Stimulated activated CD8-positive, alpha-beta memory T cell treated with anti-CD3 and anti-CD28 coated beads, Interleukin-12 subunit alpha, Interleukin-12 subunit beta, amount 100 ng/mL, for 24 hours (primary cell): ENCODE measurements around the gene GPC5.

Experiments used
- DNase-seq: peaks from one replicate; pipeline ENCODE4 v3.0.0-alpha.2; 2020; ENCODE audit errors: extremely low read depth

GPC5 gene

GRCh38 chr13:91592056-91593014 is 193.9 kb downstream of the GPC5 start:
- DNase-seq = no peak

- no peak for DNase-seq
Observed at GRCh38 chr13:91593456-91593855, 195.0 kb downstream of the GPC5 start.

GRCh38 chr13:91594061-91594460 is 195.6 kb downstream of the GPC5 start:
- no peak for DNase-seq

DNA sequence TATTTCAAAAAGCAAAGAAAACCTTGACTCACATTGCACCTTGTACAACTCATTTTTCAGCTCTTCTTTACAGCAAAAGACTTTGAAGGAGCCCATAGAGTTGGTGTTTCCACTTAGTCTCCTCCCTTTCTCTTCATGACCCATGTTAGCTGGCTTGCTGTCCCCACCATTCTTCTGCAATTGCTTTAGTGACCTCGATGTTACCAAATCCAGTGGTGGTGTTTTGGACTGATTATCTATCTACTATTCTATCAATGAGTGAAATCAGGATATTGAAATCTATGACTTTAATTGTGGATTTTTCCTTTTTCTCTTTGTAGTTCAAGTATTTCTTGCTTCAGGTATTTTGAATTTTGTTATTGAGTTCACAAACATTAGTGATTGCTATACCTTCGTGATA is 197.3 kb downstream of the GPC5 start:
- no peak for DNase-seq

DNA sequence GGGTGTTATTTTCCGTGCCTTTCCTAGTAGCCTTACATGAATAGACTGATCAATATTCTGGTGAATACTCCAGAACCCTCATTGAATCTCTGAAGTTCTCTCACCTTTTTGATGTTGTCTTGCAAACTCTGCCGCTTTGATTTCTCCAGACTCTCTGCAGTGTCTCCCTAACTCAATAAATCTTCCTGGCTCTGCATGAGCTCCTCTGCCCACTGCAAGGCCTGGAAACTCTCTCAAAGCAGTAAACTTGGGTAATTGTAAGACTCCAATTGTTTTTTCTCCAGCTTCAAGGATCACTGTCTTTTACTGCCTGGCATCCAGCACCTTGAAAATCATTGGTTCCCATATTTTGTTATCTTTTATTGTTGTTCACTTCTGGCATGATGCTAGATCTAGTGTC is 198.4 kb downstream of the GPC5 start:
- DNase-seq = no peak

DNA sequence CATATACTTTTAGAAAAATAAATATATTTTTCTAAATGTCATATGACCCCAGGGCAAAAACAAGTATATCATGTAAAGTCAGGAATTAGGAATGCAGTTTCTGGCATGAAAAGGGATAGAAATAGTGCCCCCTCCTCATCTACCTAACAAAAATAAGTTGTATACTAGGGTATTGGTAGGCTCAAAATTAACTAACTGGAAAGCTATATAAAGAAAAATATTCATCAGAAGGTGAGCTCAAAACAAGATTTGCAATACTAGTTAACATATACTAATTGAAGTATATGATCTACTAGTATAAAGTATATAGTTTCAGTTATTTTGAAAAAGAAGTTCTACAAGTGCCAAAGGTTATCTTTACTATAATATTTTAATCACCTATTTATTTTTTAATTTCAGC is 200.2 kb downstream of the GPC5 start:
- no peak for DNase-seq

DNA sequence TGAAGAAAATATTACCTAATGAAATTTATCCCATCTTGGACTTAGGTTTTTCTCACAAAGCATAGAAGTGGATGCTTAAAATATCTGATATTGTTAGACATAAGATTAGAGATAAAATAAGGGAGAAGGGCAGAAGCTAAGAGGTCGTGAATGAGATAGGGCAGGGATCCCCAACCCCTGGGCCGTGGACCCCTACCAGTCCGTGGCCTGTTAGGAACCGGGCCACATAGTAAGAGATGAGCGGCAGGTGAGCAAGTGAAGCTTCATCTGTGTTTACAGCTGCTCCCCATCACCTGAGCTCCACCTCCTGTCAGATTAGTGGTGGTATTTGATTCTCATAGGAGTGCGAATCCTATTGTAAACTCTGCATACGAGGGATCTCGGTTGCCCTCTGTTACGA is 202.9 kb downstream of the GPC5 start:
- DNase-seq = no peak

DNA sequence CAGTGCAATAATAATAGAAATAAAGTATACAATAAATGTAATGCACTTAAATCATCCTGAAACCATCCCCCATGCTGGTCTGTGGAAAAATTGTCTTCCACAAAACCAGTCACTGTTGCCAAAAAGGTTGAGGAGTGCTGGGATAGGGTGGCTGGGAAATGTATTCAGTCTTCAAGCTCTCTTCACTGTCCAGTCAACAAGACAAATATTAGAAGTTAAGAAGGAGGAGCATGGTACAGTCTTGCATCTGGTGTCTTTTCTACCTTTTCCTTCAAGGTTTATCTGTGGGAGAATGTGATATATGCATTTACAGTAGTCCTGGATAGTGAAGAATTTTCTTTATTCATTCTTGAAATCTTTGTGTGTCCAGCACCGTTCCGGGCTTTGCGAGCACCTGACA is 203.4 kb downstream of the GPC5 start:
- no peak for DNase-seq

GRCh38 chr13:91609353-91609752 is 210.9 kb downstream of the GPC5 start:
- DNase-seq = no peak

- no peak for DNase-seq
Observed at GRCh38 chr13:91618315-91618714, 219.9 kb downstream of the GPC5 start.

- DNase-seq = no peak
Observed at GRCh38 chr13:91620670-91621141, 222.3 kb downstream of the GPC5 start.

DNA sequence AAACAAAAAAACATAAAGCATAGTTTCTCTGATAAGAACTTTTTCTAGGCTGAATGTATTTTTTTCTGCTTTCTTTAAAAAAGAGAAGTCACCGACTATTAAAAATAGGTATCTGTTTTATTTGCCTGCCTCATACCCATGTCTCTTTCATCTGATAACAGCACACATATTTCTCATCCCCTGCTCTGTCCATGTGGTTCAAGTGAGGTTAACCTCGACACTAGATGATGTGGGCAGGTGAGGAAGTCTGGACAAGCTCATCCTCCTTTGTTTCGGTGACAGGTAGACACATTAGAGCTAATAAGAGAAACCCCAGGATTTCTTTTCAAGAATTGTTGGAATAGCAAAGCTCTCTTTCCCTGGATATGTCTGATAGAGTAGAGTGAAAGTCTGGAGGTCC is 222.7 kb downstream of the GPC5 start:
- DNase-seq = no peak

- DNase-seq = no peak
Observed at GRCh38 chr13:91621963-91622362, 223.5 kb downstream of the GPC5 start.

GRCh38 chr13:91622778-91623550 is 224.5 kb downstream of the GPC5 start:
- no peak for DNase-seq

DNA sequence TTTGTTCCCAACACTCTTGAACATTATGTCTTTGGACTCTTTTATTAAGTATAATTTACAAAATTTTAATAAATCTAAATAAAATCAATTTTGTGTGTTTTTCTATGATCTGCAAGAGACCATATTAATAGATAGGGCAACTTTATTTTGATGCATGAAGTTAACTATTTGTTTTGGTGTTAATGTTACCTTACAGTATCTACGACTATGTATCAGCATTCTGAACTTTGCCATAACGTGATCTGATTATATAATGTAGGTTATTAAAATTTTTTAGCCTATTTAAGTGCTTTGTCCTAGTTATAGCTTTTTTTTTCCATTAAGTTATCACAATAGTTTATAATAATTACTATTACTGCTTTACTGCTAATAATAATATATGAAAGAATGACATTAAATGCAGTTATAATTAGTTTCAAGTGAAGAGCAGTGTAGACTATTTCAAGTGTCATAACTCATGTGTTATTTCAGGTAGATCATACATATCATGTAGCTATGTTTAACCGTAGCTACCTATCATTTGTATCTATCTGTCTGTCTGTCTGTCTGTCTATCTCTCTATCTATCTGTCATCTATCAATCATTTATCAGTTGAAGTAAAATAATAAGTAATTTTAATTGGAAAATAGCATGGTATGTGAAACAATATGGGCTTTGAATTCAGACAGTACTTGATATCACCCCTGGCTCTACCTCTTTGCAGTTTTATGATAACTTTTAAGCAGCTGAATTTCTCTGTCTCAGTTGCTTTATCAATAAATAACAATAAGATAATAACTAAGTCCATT is 229.7 kb downstream of the GPC5 start:
- DNase-seq = no peak

- no peak for DNase-seq
Observed at GRCh38 chr13:91630946-91631345, 232.5 kb downstream of the GPC5 start.

DNA sequence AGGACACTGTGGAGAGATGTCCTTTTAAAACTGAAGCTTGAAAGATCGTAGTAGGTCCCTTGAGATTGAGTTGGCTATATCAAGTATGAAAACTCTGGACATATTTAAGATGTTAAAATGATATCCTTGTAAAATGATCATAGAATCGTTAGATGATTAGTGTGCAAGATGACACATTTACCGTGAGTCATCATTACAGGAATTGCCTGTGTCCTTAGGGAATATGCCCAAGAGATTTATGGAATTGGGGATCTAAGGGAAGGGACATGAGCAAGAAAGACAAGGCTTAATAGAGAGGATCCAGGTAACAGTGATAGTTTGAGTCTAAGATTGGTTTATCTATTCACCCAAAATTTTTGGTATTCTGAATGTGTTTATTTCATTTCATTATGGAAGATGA is 233.7 kb downstream of the GPC5 start:
- DNase-seq = no peak

GRCh38 chr13:91639330-91639729 is 240.9 kb downstream of the GPC5 start:
- no peak for DNase-seq

DNA sequence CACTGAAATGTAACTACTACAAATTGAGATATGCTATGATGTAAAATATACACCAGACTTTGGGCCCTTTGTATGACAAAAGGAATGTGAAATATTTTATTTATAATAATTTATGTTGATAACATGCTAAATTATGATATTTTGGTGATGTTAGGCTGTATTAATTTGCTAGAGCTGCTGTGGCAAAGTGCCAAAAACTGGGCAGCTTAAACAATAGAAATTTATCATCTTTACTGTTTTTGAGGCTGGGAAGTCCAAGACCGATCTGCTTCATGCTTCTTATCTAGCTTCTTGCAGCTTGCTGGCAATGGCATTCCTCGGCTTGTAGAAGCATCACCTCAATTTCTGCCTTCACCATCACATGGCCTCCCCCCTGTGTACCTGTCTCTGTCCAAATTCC is 245.0 kb downstream of the GPC5 start:
- no peak for DNase-seq

DNA sequence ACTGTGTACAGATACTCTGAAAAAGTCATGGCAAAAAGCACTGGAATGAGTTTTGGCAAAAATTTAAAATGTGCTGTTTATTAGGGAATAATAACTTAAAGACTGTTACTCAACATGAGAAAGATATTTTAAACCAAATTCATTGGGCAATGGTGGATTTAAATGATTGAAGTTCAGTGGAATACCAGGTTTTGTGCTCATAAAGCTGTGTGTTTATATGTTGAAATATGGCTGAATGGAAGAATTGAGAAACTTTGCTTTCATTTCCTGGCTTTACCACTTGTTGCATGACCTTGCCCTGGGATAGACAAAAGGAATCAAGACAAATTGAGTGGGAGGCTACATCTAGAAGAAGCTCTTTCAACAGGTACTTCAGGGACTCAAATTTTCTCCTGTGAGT is 246.4 kb downstream of the GPC5 start:
- DNase-seq = no peak

DNA sequence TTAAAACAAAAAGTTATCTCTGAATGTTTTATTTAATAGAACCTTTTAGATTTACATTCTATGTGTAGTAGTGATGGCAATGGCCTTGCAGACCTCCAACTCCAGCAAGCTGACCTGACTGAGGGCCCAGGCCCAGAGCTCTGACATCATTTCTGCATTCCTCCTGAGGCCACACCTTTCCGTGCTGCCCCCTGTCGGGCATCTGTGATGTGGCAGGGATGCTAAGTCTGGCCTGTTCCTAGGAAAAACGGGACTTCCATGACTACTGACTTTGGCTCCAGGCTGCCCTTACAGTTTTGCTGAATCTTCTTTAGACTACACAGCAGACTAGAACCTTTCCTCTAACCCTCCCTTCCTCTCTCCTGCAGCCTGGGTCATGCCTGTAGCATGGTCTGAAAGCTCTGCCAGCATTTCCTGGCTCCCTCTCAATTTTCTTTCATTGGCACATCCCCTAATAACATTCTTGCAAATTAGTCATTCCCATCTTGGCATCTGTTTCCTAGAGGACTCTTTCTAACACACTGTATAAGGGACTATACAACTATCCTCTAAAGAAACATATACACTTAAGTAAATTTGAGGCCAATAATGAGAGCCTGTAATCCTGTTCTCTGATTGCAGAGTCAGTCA is 249.1 kb downstream of the GPC5 start:
- DNase-seq = no peak

- DNase-seq = no peak
Observed at GRCh38 chr13:91648012-91648411, 249.6 kb downstream of the GPC5 start.
